HG03280 (cell line): ENCODE measurements around the gene PPM1M.
"Not testable (repeated sequence)": the region's sequence is repeated elsewhere in the genome, so short reads cannot be mapped to it uniquely, and the experiment has no call there.

Source experiments
- ATAC-seq: cut with Tn5 transposase; IDR thresholded peaks from one replicate; pipeline ENCODE4 v1.9.1; 2021; ENCODE audit warnings: mild to moderate bottlenecking, moderate library complexity; ENCODE audit not compliant: unreplicated experiment

The PPM1M gene

DNA sequence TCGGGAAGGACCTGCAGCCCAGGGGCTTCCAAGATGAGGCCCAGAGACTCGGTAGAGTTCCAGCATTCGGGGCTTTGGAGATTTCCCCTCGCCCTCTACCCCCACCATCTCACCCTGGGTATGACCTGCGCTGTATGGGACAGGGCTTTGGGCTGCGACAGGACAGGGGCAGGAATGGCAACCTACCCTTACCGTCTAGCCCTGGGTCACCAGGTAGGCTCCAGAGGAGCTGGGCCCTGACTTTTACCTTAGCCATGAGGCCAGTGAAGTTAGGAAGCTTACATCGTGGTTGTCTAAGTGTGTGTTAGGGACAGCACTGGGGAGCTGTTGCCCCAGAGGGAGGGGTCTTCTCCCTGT is 683 bp downstream of the PPM1M start:
- no peak for ATAC-seq

DNA sequence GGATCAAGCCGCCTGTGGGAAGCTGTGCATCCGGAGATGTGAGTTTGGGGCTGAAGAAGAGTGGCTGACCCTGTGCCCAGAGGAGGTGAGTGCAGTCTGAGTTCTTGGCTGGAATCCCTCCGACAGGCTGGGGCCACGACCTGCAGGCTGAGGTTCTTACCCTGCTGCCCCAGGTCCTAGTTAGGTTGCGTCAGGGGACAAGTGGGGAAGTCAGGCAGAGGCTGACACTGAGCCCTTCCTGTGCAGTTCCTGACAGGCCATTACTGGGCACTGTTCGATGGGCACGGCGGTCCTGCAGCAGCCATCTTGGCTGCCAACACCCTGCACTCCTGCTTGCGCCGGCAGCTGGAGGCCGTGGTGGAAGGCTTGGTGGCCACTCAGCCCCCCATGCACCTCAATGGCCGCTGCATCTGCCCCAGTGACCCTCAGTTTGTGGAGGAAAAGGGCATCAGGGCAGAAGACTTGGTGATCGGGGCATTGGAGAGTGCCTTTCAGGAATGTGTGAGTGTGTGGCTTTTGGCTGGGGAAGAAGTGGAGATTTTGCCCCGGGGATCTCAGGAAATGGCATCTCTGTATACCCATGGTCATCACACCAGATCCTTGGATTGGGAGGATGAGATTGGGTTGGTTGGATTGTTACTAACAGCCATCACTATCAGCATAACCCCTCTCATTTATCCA is 1.3 kb downstream of the PPM1M start:
- no peak for ATAC-seq

DNA sequence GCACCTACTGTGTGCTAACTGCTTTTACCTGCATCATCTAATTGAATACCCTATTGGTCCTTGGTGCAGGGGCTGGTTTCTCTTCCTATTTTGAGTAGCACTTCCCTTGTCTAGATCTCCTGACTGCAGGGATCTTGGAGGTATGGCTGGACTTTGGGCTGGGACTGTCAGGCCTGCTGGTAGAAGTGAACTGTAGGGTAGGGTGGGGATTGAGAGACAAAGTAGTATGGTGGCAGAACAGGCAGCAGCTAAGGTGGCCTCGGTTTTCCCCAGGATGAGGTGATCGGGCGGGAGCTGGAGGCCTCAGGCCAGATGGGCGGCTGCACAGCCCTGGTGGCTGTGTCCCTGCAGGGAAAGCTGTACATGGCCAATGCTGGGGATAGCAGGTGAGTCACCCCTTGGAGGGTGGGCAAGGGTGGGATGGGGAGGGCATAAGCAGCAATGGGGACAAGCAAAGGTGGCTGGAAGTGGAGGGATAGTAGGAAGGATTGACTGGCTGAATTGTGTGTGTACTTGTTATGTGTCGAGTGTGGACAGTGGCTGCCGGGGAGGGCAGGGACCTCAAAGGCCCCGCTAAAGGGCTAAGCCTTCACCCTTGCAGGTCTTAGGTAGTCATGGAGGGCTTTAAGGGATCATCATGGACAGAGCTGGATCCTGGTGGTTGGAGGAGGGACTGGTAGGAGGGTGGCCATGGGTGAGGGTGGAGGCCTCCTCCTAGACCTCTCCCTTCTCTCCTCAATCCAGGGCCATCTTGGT is 2.0 kb downstream of the PPM1M start:
- ATAC-seq = no peak

DNA sequence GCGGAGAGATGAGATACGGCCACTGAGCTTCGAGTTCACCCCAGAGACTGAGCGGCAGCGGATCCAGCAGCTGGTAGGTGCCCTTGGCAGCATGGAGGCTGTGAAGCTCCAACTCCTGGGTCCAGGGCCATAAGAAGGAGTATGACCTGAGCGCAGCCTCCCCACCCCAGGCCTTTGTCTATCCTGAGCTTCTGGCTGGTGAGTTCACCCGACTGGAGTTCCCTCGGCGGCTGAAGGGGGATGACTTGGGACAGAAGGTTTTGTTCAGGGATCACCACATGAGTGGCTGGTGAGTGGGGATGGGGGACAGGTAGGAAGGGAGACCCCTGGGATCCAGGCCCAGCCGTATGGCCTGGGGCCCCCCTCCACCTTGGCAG is 2.6 kb downstream of the PPM1M start:
- no peak for ATAC-seq

DNA sequence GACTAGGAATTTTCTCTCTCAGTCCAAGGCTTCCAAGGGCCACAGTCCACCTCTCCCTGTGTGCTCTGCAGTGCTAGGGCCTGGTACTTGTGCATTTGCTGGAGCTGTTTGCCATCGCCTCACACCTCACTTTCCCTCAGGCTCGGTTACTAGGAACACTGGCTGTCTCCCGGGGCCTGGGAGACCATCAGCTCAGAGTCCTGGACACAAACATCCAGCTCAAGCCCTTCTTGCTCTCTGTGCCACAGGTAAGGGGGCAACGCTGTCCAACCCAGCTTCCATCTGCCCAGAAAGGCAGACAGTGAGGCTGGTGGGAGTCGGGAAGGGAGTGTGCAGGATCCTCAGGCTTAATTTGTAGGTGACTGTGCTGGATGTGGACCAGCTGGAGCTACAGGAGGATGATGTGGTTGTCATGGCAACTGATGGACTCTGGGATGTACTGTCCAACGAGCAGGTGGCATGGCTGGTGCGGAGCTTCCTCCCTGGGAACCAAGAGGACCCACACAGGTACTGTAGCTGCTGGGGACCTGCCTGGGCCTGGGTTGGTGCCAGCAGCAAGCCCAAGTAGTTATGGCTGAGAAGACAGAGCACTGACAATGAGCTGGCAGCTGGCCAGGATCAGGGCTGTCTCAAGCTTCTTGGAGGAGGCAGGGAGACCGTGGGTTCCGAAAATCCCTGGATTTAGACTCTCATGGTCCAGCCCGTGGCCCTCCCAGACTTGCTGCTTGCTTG is 3.4 kb downstream of the PPM1M start:
- ATAC-seq = no peak

DNA sequence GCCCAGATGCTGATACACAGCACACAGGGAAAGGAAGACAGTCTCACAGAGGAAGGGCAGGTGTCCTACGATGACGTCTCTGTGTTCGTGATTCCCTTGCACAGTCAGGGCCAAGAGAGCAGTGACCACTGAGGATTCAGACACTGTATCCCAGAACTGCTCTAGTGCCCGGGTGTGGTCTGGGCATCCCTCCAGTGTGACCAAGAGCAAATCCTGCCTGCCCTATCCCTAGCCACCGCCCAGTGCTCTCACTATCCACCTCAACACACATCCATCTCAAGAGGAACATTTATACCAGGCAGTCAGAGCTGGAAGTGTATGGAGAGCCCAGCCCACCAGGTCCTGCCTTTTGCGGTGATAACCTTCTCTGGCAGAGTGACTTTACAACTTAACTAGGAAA is 4.1 kb downstream of the PPM1M start:
- ATAC-seq = no peak

DNA sequence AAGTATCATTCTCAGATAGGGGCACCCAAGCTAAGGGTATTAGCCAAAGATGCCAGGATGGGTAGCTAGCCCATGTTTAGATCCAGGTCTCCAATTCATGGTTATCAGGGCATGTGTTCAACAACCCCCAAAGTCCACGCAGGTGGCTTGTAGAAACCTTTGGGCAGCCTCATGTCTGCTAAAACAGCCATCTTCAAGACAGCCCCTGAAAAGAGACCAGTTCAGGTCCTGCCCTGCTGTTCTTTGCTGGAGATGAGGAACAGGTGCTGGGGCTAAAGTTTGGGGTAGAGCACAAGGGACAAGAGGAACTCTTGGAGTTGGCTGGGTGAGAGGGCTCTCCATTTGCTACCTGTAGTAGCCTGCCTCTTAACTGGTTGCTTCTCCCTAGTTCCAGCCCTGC is 4.6 kb downstream of the PPM1M start:
- no peak for ATAC-seq

DNA sequence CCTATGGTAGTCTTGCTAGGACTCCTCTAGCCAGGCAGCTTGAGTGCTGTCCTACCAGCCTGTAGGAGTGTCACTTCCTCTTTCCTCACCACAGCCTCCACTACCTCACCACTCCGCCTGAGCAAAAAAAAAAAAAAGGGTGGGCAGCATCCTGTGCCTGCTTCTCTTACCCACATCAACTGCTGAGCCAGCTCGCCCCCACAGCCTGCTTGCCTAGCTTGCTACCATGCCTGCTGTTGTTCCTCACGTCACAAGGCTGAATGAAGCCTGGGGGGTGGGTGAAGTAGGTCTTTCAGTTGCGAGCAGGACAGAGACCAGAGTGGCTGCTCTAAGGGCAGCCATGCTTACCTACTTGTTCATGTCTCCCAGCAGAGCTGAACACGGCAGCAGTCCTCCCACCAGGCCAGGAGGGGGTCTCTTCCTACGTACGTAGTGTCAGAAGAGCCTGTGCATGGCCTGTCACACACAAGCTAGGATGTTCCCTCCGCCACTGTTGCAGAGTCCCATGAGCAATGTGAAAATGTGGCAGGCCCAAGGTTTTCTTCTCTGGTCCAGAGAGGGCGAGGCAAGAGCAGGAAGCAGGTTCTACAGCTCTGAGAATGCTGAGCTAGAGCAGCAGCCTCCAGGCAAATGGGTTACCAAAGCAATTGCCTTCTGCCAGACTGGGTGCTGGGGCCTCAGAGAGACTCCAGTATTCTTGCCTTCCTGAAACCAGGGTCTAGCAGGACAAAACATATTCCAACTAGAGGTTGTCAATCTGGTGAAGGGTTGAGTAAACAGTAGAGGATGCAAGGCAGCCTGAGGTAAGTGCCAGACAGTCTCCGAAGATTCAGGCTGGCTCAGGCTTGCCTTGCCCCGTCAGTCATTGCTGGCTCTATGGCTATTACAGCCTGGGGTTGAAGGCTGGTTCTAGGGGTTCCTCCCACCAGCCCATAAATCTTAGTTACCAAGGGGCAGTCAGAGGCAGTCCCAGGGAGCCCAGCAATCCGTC is 8.1 kb downstream of the PPM1M start:
- peak; percentile 92 for ATAC-seq

DNA sequence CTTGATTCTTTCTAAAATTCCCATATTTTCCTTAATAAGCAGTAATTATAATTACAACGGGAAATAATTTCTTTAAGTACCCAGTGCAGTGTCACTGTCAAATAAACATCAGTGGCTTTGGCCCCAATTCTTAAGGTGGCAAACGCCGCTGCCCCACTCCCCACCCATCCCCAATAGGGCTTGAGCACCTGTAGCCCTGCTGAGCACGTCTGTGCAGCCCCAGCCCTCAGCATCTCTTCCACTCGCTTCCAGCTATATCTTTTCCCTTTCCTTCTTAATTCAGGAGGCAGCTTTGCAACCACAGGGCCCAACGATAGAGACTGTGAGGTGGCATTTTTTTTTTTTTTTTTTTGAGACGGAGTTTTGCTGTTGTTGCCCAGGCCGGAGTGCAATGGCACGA is 9.0 kb downstream of the PPM1M start:
- ATAC-seq = no peak

DNA sequence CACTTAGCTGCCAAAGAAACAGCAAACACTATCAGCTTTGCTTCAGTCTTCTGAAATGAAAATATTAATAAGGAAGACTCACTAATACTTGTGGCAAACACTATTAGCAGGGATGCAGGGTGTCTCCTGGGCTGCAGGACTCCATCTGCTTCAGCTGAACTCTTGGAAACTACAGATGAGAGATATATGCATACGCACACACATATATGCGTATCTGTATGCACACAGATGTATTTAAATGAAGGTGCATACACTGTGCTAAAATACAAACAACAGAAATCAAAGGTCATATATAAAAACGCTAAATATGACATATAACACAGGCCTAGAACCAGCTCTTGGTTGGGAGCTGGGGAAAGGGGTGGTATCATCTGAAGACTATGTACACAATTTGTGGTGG is 10.6 kb downstream of the PPM1M start:
- no peak for ATAC-seq

DNA sequence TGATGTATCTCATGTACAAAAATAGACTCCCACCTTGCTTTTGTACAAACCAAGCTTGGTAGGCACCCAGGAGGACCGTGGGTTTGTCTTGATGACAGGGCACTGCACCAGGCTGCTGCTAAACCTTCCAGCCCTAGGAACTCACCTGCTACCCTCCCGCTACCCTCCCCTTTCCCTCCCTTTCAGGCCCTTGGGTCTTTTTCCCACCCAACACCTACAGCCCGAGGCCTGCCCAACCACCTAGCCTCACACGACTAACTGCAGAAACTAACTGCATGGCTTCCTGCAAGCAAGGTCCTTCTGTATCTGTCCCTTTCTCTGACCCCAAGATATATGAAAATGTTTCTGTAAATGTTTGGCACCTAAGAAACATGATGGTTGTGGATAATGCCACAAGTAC is 11.1 kb downstream of the PPM1M start:
- no peak for ATAC-seq

DNA sequence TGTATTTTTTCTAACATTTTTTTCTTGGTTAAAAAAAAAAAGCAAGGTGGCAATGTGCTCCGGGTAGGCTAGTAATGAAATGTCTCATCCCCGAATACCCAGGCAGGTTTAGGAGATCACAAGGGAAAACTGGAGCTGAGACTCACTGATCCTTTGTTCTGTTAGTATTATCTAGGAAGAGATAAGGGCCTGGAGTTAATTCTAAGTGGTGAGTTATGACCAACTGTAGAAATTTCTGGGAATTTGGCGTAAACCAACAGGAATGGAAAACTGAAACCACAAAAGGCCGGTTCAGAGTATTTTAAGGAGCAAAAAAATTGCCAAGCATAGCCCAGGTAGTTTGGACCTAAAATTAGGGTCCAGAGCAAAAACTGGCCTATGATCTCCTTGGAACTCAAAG is 12.4 kb downstream of the PPM1M start:
- no peak for ATAC-seq

DNA sequence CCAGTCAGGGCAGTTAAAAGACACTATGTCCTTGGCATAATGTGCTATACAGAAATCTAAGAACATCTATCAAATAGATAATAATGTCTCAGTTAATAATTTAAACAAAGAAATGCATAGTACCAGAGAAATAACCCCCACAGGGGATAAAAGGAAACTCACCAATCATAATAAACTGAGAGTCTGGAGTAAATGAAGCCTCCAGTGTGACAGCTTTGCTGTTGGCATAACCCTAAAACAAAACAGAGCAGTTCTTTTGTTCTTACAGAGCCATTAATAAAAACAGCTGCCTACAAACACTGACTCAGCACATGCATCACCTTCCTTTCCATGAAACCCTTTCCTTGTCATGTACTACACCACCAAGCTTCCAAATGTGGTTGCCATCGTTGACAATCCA is 13.5 kb downstream of the PPM1M start:
- ATAC-seq = no peak

DNA sequence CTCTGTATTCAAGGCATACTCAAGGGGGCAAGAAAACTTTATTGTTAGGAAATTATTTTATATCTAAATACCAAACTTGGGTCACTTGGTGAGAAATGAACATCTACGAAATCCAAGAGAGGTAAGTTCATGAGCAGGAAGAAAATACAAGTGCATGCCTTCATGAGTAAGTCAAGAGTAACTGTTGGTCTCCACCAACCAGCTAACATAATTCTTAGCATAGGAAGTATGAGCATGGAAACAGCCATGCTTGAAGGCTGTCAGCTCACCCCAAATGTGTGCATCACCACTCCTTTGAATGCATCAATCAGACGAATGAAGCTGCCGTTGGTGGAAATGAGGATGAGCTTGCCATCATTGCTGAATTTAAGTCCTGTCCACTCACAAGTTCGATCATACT is 13.9 kb downstream of the PPM1M start:
- no peak for ATAC-seq

DNA sequence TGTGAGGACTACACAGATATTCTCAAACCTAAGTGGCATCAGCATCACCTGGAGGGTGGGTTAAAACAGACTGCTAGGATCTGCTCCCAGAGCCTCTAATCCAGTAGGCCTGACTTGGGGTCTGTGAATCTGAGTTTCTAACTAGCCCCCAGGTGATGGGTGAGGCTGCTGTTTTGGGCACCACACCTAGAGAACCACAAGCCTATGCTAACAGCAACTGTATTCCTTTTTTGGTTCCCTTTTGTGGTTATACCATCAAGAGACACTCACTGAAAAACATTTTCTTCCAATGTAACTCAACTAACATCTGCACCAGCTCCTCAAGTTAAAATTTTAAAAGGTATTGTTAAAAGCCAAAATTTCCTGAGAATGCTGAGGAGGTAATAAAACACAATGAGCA is 16.9 kb downstream of the PPM1M start:
- ATAC-seq = no peak

DNA sequence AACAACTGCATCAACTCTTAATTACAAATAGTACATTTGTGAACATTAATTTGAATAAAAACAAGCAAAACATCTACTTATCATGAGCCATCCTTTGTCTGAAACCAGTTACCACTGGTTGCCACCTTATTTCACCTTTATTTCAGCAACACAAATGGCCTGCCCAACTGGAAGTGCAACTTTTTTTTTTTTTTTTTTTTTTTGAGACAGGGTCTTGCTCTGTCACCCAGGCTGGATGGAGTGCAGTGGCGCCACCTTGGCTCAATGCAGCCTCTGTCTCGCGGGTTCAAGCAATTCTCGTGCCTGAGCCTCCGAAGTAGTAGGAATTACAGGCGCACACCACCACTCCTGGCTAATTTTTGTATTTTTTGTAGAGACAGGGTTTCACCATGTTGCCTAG is 19.8 kb downstream of the PPM1M start:
- ATAC-seq = no peak

DNA sequence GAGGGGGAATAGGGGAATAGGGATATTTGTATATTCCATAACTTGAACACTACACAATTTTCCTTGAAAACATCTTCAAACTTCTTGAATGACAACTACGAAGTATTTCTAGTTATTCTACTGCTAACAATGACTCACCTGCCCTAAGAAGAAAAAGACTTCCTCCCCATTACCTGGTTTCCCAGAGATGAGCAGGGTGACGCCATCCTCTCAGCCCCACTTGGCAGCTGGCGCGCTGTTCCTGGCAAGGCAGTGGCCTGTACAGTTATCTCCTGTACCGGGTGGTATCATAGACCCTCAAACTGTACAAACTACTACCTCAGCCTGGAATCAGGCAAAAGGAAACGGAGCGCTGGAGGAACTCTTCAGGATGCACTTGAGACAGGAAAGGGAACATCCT is 22.5 kb downstream of the PPM1M start:
- ATAC-seq = no peak

DNA sequence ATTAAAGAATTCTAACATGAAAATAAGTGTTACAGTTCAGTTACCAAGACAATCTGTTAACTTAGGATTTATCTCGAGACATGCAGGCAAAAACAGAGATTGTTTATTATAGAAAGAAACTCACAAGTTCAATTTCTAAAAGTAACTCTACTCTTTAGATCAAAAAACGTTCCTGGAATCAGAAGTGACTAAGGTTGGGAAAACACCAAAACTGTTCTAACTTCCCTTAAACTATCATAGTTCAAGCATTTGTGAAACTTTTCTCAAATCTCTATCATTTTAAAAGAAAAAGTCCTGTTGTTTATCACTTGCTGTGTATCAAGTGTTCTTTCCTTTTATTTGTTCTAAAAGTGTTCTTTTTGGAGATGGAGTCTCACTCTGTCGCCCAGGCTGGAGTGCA is 24.2 kb downstream of the PPM1M start:
- no peak for ATAC-seq

DNA sequence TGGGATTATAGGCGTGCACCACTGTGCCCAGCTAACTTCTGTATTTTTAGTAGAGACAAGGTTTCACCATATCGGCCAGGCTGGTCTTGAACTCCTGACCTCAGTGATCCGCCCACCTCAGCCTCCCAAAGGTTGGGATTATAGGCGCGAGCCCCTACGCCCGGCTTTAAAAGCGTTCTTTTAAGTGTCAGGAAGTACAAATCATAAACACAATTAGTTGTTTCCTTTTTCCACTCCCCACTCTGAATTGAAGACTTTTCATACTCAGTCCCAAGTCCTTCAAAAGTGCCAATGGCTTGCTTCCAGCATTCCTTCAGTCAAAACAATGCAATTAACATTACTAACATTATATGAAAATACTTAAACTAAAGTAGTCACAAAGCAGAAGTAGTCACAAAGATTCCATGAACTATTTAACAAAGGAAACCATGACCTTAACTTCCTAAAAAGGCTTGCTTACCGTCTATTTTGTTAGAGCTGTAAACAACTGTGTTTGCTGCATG is 24.7 kb downstream of the PPM1M start:
- no peak for ATAC-seq

DNA sequence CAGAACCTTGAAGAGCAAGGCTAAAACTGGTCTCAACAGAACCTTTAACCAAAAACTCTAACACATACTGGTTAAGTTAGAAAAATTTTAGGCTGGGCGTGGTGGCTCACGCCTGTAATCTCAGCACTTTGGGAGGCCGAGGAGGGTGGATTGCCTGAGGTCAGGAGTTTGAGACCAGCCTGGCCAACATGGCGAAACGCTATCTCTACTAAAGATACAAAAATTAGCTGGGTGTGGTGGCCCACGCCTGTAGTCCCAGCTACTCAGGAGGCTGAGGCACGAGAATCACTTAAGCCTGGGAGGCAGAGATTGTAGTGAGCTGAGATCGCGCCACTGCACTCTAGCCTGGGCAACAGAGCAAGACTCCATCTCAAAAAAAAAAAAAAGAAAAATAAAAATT is 26.6 kb downstream of the PPM1M start:
- ATAC-seq = not testable (repeated sequence)

DNA sequence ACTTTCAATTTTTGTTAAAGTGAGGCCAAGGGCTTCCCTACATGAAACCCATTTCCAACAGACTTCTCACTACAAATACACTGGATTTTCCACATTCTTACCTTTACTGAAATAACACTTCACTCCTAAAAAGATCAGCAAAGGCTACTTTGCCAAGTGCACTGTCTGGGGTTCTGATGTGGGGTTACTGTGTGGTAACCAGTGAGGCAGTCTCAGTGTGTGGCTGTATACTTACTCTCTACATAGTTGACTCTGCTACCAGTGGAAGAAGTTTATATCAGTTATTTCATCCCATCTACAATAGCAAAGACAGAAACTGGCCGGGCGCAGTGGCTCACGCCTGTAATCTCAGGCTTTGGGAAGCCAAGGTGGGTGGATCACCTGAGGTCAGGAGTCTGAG is 27.3 kb downstream of the PPM1M start:
- no peak for ATAC-seq
